ENCODE measurements around the gene SLC29A4. TPM values are rescaled to one million over a fixed set of nuclear protein-coding genes. Genes with fewer than 3 reads are reported as not detected.
A peak's percentile ranks its signal among the peaks of the same experiment; 100 is the strongest.

SLC29A4 gene
- total and polyA plus RNA-seq, 2 of the 8 experiments (the other 6 are each of a cell fraction or from before 2014, with no cell fraction given) = 6.9 to 15.1 TPM

DNA sequence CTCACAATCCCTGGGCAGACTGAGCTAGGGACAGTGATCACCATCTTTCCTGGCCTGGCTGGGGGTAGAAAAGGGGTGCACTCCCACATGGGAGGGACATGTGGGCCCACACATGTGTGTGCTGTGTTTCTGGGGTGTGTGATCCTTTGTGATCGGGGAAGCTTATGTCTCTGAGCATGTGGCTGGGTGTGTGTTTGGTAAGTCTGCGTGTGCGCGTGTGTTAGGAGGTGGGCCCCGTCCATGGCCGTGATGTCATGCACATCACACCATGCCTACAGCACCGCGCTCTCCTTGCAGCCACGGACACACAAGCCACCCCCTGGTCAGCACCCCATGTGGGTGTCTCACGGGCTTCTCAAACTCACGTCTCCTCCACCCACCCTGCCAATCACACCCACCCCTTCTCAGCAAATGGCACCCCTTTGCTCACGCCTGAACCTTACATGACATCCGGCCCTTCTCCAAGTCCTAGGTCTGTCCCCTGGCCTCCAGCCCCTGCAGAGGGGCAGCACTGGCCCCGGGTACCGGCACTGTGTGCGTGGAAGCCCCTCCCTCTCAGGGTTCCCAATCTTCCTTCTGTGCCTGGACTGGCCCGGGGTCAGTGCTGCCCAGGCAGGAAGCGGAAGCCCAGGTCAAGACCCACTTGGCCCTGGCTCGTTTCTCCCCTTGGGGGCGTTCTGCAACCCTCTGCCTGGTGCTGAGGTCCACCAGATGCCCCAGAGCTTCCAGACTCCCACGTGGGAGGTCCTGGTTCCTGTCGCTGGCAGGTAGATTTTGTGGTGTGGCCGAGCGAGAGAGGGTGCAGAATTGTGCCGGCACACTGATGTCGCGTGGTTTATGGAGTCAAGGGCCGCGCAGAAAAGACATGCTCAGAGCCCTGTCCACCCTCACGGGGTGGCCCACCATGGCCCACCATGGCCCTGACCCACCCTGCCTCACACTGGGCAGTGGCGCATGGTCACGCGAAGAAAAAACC lies 12.6 kb downstream of the SLC29A4 start:
- peak overlapping the region; percentile 78 for H3K18ac ChIP-seq (ENCODE audit: extremely low read depth, low read length)
- H3K14ac ChIP-seq (ENCODE audit: insufficient read length) = no peak overlapping the region
- peak overlapping the region; percentile 62; the same call in 1 of the 2 replicates for H2AFZ ChIP-seq (ENCODE audit: low read length)
- no peak for FAIRE-seq
- no peaks in the 10 kb centered on the region for H3K79me1 ChIP-seq (ENCODE audit: low read depth, low read length)
- 87% methylated on average over 24 of the region's 33 CpGs; no CpG with 5 or more reads in 1 of the 2 experiments for WGBS, 2 experiments (ENCODE audit: extremely low coverage in 1 of 2, insufficient coverage in 1 of 2, insufficient read length in 1 of 2, insufficient replicate concordance in 2 of 2, low coverage in 1 of 2, low lambda C conversion rate in 2 of 2, missing lambda C conversion rate in 1 of 2)
- peak overlapping the region; percentile 85; the same call in 1 of the 2 replicates for H4K8ac ChIP-seq (ENCODE audit: extremely low read depth, insufficient read depth, low read length)
- H4K91ac ChIP-seq (replicated peaks; ENCODE audit: insufficient read length, low read length) = peak overlapping the region; percentile 80
- H3K4me2 ChIP-seq (ENCODE audit: insufficient read depth in 1 of 2, low read depth in 2 of 2, low read length in 2 of 2) = peak overlapping the region; percentile 72 to 96
- peaks cover 0 to 13% (median 3%) of the 10 kb centered on the region in 4 experiments; a peak in 3 of 7 replicates for H3K4me1 ChIP-seq (replicated peaks in 1 of 4; ENCODE audit: control insufficient read depth in 3 of 4, insufficient read depth in 4 of 4, low read length in 3 of 4)
- peak overlapping the region; percentile 86; the same call in 1 of the 2 replicates for H2AK5ac ChIP-seq (ENCODE audit: low read depth, low read length)
- CTCF ChIA-PET (ENCODE audit: partially characterized antibody) = interaction anchor here (0.6 to 2.8 kb wide), 6 partner anchors 10 to 502 kb away, joined by 3 to 12 read pairs (median 4); no protein-coding TSS in a partner anchor
- no peak overlapping the region for H3K4ac ChIP-seq (replicated peaks; ENCODE audit: insufficient read length, low read depth, low read length)
- peak overlapping the region; percentile 95; the same call in 1 of the 2 replicates for H2BK15ac ChIP-seq (ENCODE audit: low read length)
- no peak overlapping the region for H3K9ac ChIP-seq (replicated peaks in 1 of 4; ENCODE audit: extremely low read depth in 1 of 4, low read depth in 3 of 4, low read length in 3 of 4)
- peak overlapping the region; percentile 81; the same call in 1 of the 2 replicates for H2BK5ac ChIP-seq (ENCODE audit: low read depth, low read length)
- no peak overlapping the region for H3K23ac ChIP-seq (ENCODE audit: insufficient read length)
- H3K27ac ChIP-seq (ENCODE audit: low read depth, low read length) = no peak overlapping the region
- DNase-seq (ENCODE audit: low read depth in 1 of 2, low spot score in 2 of 2) = no peak
- no peaks in the 10 kb centered on the region for H3K79me2 ChIP-seq (ENCODE audit: control insufficient read depth in 1 of 2, insufficient read depth in 2 of 2, low read length in 2 of 2)
- POLR2A ChIA-PET (ENCODE audit: partially characterized antibody) = interaction anchor here (1.0 to 2.0 kb wide), 5 partner anchors 10 to 134 kb away, joined by 3 to 10 read pairs (median 3); no protein-coding TSS in a partner anchor
- no peak overlapping the region for H4K5ac ChIP-seq (ENCODE audit: insufficient read length, low read depth, low read length)
- no peak overlapping the region for H3K56ac ChIP-seq (replicated peaks; ENCODE audit: insufficient read length, low read depth, low read length)
- no peak overlapping the region for H2BK120ac ChIP-seq (replicated peaks; ENCODE audit: low read depth, low read length)
- peak overlapping the region; percentile 27 to 77 (median 48) for H3K4me3 ChIP-seq (ENCODE audit: extremely low read depth in 1 of 4, insufficient read depth in 2 of 4, low read depth in 3 of 4, low read length in 4 of 4)
- H2BK20ac ChIP-seq (ENCODE audit: low read length) = no peak overlapping the region
- TF ChIP-seq CREB1 (IDR thresholded peaks at IDR 0.05) (no peak), BACH1 (IDR thresholded peaks at IDR 0.05; ENCODE audit: low read length) (no peak), JUND (IDR thresholded peaks at IDR 0.05; ENCODE audit: low read length) (no peak), EP300 (IDR thresholded peaks at IDR 0.05; ENCODE audit: borderline replicate concordance in 1 of 2, low read depth in 2 of 2, low read length in 2 of 2) (no peak), YY1 (IDR thresholded peaks at IDR 0.05; ENCODE audit: low read depth, low read length) (no peak; the same call in 1 of the 2 replicates)
- H2BK12ac ChIP-seq (ENCODE audit: low read depth, low read length) = no peak overlapping the region; the same call in 1 of the 2 replicates
- no peaks in the 10 kb centered on the region for H3K36me3 ChIP-seq (ENCODE audit: control insufficient read depth in 2 of 4, insufficient read depth in 4 of 4, low read length in 3 of 4)
- H3K23me2 ChIP-seq (ENCODE audit: low read depth, low read length) = peaks cover 8% of the 10 kb centered on the region; the same call in 1 of the 2 replicates
- peaks cover 0 to 12% (median 5%) of the 10 kb centered on the region in 4 experiments; a peak in 2 of 7 replicates for H3K27me3 ChIP-seq (replicated peaks in 1 of 4; ENCODE audit: control insufficient read depth in 3 of 4, extremely low read depth in 1 of 4, insufficient read depth in 3 of 4, low read length in 3 of 4)
- no peaks in the 10 kb centered on the region for H3K9me3 ChIP-seq (ENCODE audit: insufficient read depth in 2 of 2, low read depth in 1 of 2, low read length in 1 of 2)
- H4K20me1 ChIP-seq (replicated peaks in 1 of 2; ENCODE audit: control insufficient read depth in 1 of 2, insufficient read depth in 2 of 2, low read length in 2 of 2) = no peaks in the 10 kb centered on the region
